ENCODE results near the gene PLCB1. TPM values are rescaled to one million over a fixed set of nuclear protein-coding genes. Genes with fewer than 3 reads are reported as not detected.

PLCB1 gene
- total and polyA plus RNA-seq, 8 donors, result 8.8 to 27.7 (median 19.2) TPM

DNA sequence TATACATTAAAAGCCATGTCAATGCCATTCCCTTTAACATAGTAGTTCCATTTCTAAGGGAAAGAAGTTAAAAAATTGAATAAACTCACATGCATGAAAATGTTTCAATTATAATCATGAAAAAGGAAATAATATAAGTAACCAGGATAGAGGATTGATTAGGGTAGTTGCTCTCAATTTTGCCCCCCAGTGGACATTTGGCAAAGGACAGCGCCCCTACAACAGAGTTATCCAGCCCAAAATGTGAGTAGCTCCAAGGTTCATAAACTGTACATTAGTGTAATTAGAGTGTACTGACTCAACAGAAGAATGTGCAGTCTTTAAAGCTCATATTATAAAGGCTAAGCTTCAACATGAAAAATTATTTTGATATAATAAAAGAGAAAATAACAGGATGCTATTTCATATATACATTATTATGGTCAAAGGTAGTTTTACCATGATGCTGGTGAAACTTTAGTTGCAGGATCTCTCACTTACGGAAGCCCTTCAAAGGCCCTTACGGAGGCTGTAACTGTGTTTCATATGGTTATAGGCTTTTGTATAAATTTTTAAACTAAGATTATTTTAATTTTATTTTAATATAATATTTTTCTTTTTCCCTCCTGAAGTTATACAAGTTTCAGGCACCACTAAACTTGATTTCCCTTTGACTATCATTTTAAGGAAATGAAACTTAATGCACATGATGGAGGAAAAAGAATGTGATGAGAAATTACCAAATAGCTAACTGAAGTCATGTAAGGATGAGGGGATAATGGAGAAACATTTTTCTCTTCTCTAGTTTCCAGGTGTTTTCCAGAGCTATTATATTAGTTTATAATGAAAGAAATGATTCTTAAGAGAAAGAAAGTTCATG is 403.6 kb downstream of the PLCB1 start:
- H3K27ac ChIP-seq, result no peak overlapping the region
- no peak for DNase-seq
- no peaks in the 10 kb centered on the region for H3K9me3 ChIP-seq
- TF ChIP-seq, protein P1, sequence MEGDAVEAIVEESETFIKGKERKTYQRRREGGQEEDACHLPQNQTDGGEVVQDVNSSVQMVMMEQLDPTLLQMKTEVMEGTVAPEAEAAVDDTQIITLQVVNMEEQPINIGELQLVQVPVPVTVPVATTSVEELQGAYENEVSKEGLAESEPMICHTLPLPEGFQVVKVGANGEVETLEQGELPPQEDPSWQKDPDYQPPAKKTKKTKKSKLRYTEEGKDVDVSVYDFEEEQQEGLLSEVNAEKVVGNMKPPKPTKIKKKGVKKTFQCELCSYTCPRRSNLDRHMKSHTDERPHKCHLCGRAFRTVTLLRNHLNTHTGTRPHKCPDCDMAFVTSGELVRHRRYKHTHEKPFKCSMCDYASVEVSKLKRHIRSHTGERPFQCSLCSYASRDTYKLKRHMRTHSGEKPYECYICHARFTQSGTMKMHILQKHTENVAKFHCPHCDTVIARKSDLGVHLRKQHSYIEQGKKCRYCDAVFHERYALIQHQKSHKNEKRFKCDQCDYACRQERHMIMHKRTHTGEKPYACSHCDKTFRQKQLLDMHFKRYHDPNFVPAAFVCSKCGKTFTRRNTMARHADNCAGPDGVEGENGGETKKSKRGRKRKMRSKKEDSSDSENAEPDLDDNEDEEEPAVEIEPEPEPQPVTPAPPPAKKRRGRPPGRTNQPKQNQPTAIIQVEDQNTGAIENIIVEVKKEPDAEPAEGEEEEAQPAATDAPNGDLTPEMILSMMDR (IDR thresholded peaks at IDR 0.05), result peak; percentile 18 to 19
- no peaks in the 10 kb centered on the region for H3K4me1 ChIP-seq
- ATAC-seq, result no peak
- H3K27me3 ChIP-seq, result no peaks in the 10 kb centered on the region
- H3K4me3 ChIP-seq, result no peak overlapping the region
- no peaks in the 10 kb centered on the region for H3K36me3 ChIP-seq
- intact Hi-C loops (cut with DNase I), result no loop called here

DNA sequence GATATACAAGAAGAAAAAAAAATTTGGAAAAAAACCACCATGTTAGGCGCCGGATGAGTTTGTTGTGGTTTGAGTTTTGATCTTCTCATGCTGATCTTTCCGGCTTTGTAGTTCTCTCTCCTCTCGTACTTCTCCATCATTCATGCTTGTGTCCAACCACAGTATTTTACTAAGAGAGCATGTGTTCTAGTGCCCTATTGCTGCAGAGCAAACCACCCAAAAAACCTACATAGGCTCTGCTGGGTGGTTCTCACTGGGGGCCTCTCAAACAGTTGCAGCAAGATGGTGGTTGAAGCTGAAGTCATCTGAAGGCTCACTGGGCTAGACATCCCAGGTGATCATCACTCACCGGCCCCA is 404.2 kb downstream of the PLCB1 start:
- intact Hi-C loops (cut with DNase I), result no loop called here
- Histone ChIP-seq H3K4me1 (no peaks in the 10 kb centered on the region), H3K9me3 (no peaks in the 10 kb centered on the region), H3K4me3 (no peak overlapping the region), H3K27ac (no peak overlapping the region), H3K27me3 (no peaks in the 10 kb centered on the region), H3K36me3 (no peaks in the 10 kb centered on the region)
- ATAC-seq, result no peak
- TF ChIP-seq, protein P1 (IDR thresholded peaks at IDR 0.05), result no peak
- no peak for DNase-seq

- Histone ChIP-seq H3K27ac (no peak overlapping the region), H3K27me3 (no peaks in the 10 kb centered on the region), H3K4me1 (peaks cover 0 to 11% of the 10 kb centered on the region in 2 donors), H3K9me3 (no peaks in the 10 kb centered on the region), H3K4me3 (no peak overlapping the region), H3K36me3 (no peaks in the 10 kb centered on the region)
- TF ChIP-seq, protein P1 (IDR thresholded peaks at IDR 0.05), result no peak
- ATAC-seq (no peak), DNase-seq (no peak)
- intact Hi-C loops (cut with DNase I), result no loop called here
These were observed 408.4 kb downstream of the PLCB1 start for GRCh38 chr20:8540466-8540865.

DNA sequence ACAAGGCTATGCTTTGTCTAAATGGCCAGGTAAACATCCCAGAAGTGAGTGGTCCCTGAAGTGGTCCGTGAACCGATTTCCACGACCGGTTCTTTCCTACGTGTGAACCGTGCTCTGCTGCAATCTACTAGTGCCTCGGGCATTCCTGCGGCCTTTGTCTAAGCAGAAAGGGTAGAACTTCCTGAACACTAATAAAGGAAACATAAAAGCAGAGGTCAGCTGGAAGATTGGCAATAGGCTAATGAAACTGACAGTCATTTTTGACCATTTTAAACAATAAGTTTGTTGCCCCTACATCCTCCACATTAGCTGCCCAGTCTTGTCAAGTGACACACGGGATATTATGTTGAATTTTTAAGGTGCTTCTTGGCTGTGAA is 410.0 kb downstream of the PLCB1 start:
- Histone ChIP-seq H3K36me3 (no peaks in the 10 kb centered on the region), H3K9me3 (no peaks in the 10 kb centered on the region), H3K4me3 (no peak overlapping the region), H3K4me1 (peaks cover 0 to 11% of the 10 kb centered on the region in 2 donors), H3K27me3 (no peaks in the 10 kb centered on the region), H3K27ac (no peak overlapping the region)
- ATAC-seq (no peak), DNase-seq (peak in 1 of 4 donors; percentile 19)
- TF ChIP-seq, protein P1 (IDR thresholded peaks at IDR 0.05), result no peak
- intact Hi-C loops (cut with DNase I), result no loop called here

DNA sequence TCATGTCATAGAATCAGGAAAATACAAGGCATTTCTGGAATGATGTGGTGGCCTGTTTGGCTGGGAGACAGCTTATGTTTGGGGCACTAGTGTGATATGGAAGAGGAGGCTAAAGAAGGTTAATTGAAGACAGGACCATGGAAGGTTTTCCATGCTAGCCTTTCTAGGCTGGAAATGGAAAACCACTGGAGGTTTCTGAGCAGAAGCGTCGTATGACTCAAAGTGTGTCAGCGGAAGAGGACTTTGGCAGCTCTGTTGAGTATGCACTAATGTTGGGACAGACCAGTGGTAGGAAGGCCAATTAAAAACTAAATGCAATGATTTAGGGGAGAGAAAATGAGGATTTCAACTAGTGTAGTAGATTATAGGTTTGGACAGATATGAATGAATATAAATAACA is 413.1 kb downstream of the PLCB1 start:
- Histone ChIP-seq H3K4me3 (no peak overlapping the region), H3K27ac (no peak overlapping the region), H3K4me1 (peaks cover 0 to 11% of the 10 kb centered on the region in 2 donors), H3K9me3 (no peaks in the 10 kb centered on the region), H3K27me3 (no peaks in the 10 kb centered on the region), H3K36me3 (no peaks in the 10 kb centered on the region)
- TF ChIP-seq, protein P1 (IDR thresholded peaks at IDR 0.05), result no peak
- no peak for DNase-seq
- no peak for ATAC-seq
- intact Hi-C loops (cut with DNase I), result no loop called here
